CD14-positive monocyte (primary cell): Measurements from ENCODE around the gene ADTRP. TPM values are rescaled to one million over a fixed set of nuclear protein-coding genes. Genes with fewer than 3 reads are reported as not detected.
"Not testable (repeated sequence)": the region's sequence is repeated elsewhere in the genome, so short reads cannot be mapped to it uniquely, and the experiment has no call there.

Experiments used
- DNase-seq, 3 donors: peaks; one replicate each; pipeline ENCODE4 v3.0.0-alpha.2; 2011 to 2022
- H2AFZ ChIP-seq: 2 replicates; pipeline ENCODE4 v1.6.0; 2012; ENCODE audit warnings: mild to moderate bottlenecking, low read depth, low read length, inconsistent platforms; ENCODE audit not compliant: insufficient read depth, poor library complexity, severe bottlenecking
- H3K27ac ChIP-seq, 2 donors: 1 replicate in 1 of 2; 2 replicates in 1 of 2; pipeline ENCODE4 v1.5.1; 2012 to 2013; ENCODE audit warnings: low read length in 2 of 2, control low read depth in 1 of 2, inconsistent platforms in 1 of 2, low read depth in 1 of 2, mild to moderate bottlenecking in 1 of 2
- H3K27me3 ChIP-seq, 2 donors: one replicate each; pipeline versions ENCODE4 v1.6.0 to v1.6.1; 2011 to 2013; ENCODE audit warnings: low read length in 2 of 2; ENCODE audit not compliant: control insufficient read depth in 2 of 2, insufficient read depth in 2 of 2
- H3K36me3 ChIP-seq, 2 donors: replicated peaks in 1 of 2; 1 replicate in 1 of 2; 2 replicates in 1 of 2; pipeline versions ENCODE4 v1.5.1 to v1.6.1; 2012 to 2013; ENCODE audit warnings: low read length in 2 of 2, control low read depth in 1 of 2, inconsistent platforms in 1 of 2, mild to moderate bottlenecking in 1 of 2; ENCODE audit not compliant: insufficient read depth in 2 of 2, control insufficient read depth in 1 of 2
- H3K4me1 ChIP-seq, 2 donors: 1 replicate in 1 of 2; 2 replicates in 1 of 2; pipeline versions ENCODE4 v1.5.1 to v1.6.1; 2012 to 2013; ENCODE audit warnings: low read length in 2 of 2, control low read depth in 1 of 2, inconsistent platforms in 1 of 2, mild to moderate bottlenecking in 1 of 2, moderate library complexity in 1 of 2; ENCODE audit not compliant: insufficient read depth in 2 of 2, control insufficient read depth in 1 of 2
- H3K4me2 ChIP-seq: replicated peaks from 2 replicates; pipeline ENCODE3; 2012; ENCODE audit warnings: low read length, moderate library complexity, mild to moderate bottlenecking; ENCODE audit not compliant: poor library complexity, severe bottlenecking; ENCODE audit errors: extremely low read depth
- H3K4me3 ChIP-seq, 3 experiments: fragments of 200-600 bp in 1 of 3; sonication (generic) in 1 of 3; replicated peaks in 1 of 3; 1 replicate in 2 of 3; 2 replicates in 1 of 3; pipeline ENCODE4 v1.5.1; 2011 to 2013; ENCODE audit warnings: low read length in 3 of 3, mild to moderate bottlenecking in 3 of 3, control low read depth in 2 of 3, low read depth in 2 of 3, inconsistent platforms in 1 of 3, moderate library complexity in 1 of 3
- H3K79me2 ChIP-seq: 2 replicates; pipeline ENCODE4 v1.6.0; 2012; ENCODE audit warnings: mild to moderate bottlenecking, control low read depth, inconsistent platforms, low read length, moderate library complexity; ENCODE audit not compliant: insufficient read depth
- H3K9ac ChIP-seq: 2 replicates; pipeline ENCODE4 v1.6.0; 2017; ENCODE audit warnings: low read length, mild to moderate bottlenecking; ENCODE audit not compliant: insufficient read depth, poor library complexity, severe bottlenecking
- H3K9me3 ChIP-seq, 2 donors: replicated peaks in 1 of 2; 1 replicate in 1 of 2; 2 replicates in 1 of 2; pipeline versions ENCODE4 v1.5.1 to v1.6.1; 2012 to 2013; ENCODE audit warnings: low read length in 2 of 2, control low read depth in 1 of 2; ENCODE audit not compliant: control insufficient read depth in 1 of 2, insufficient read depth in 1 of 2
- H4K20me1 ChIP-seq: 2 replicates; pipeline ENCODE4 v1.6.0; 2012; ENCODE audit warnings: mild to moderate bottlenecking, low read length, control low read depth, moderate library complexity; ENCODE audit not compliant: insufficient read depth
- H3K27ac Mint-ChIP-seq, 7 donors: one replicate each; pipeline ENCODE4 v1.8.0; 2020; ENCODE audit warnings: mild to moderate bottlenecking in 7 of 7, mixed read lengths in 7 of 7, moderate library complexity in 6 of 7, inconsistent platforms in 2 of 7
- H3K27me3 Mint-ChIP-seq, 3 donors: one replicate each; pipeline ENCODE4 v1.8.0; 2021 to 2022; ENCODE audit warnings: low read depth in 3 of 3, mild to moderate bottlenecking in 3 of 3, mixed read lengths in 3 of 3, moderate library complexity in 3 of 3, inconsistent platforms in 1 of 3
- H3K36me3 Mint-ChIP-seq, 2 donors: one replicate each; pipeline ENCODE4 v1.8.0; 2020; ENCODE audit warnings: mixed read lengths in 2 of 2, inconsistent platforms in 1 of 2, mild to moderate bottlenecking in 1 of 2
- H3K4me1 Mint-ChIP-seq: one replicate; pipeline ENCODE4 v1.8.0; 2020; ENCODE audit warnings: mild to moderate bottlenecking, mixed read lengths
- H3K4me3 Mint-ChIP-seq, 2 donors: one replicate each; pipeline ENCODE4 v1.8.0; 2020; ENCODE audit warnings: mild to moderate bottlenecking in 2 of 2, mixed read lengths in 2 of 2, moderate library complexity in 1 of 2
- H3K9me3 Mint-ChIP-seq, 7 donors: one replicate each; pipeline ENCODE4 v1.8.0; 2020 to 2022; ENCODE audit warnings: mixed read lengths in 7 of 7, mild to moderate bottlenecking in 6 of 7, moderate library complexity in 6 of 7, inconsistent platforms in 2 of 7
- WGBS: methylation state at CpG from one replicate; pipeline ENCODE4 v1.1.5; 2013; ENCODE audit warnings: missing lambda C conversion rate; ENCODE audit not compliant: insufficient coverage; 5-methylcytosine and 5-hydroxymethylcytosine counted together
- intact Hi-C, 2 donors: fragments of 100-400 bp; cut with micrococcal nuclease; formaldehyde crosslinking; loops; one replicate each; pipeline versions ENCODE4 v1.15.0 to v1.15.1; 2023
- polyA plus RNA-seq, 3 donors: library from polyadenylated mRNA; depleted of rRNA in 1 of 3; unstranded in 2 of 3; stranded (reverse) in 1 of 3; fragments of 300-500 nt in 2 of 3; fragments of >200 nt in 1 of 3; fragmentation: Illumina TruSeq in 2 of 3; gene quantifications; 1 replicate in 2 of 3; 2 replicates in 1 of 3; pipeline ENCODE4 v1.2.3, GENCODE V29; 2012 to 2021
- TF ChIP-seq, protein P1 (sequence below): fragments of 200-600 bp; IDR thresholded peaks from one replicate; pipeline ENCODE4 v1.8.0; 2022; ENCODE audit warnings: antibody characterized with exemption, mild to moderate bottlenecking

Gene ADTRP
- polyA plus RNA-seq, 3 donors: 0.04 to 0.20 TPM; not detected in 1

DNA sequence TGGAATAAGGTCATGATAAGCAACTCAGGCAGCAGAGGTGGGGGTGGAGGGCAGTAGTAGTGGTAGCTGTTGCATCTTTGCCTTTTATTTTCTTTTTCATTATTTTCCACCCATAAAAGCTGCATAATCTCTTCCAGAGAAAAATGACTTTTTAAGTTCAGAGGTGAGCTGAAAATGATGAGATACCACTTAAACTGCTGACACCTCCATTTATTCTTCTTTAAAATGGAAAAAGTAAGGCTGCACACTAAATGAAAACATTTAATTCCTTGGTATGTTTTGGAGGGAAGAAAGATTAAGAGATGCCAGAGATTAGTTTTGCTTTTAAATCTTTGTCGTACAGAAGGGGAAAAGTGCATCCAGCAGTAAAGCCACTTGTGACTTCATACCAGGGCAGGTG is 97.2 kb downstream of the ADTRP start:
- Histone ChIP-seq H4K20me1 (no peaks in the 10 kb centered on the region), H3K9ac (no peak overlapping the region), H3K4me1 (peaks cover 0 to 5% of the 10 kb centered on the region in 2 donors), H3K27me3 (no peaks in the 10 kb centered on the region), H3K4me3 (no peak overlapping the region), H3K79me2 (no peaks in the 10 kb centered on the region), H3K27ac (no peak overlapping the region), H3K4me2 (no peak overlapping the region), H3K9me3 (peaks cover 8 to 11% of the 10 kb centered on the region in 2 donors), H2AFZ (no peak overlapping the region), H3K36me3 (no peaks in the 10 kb centered on the region)
- Mint-ChIP-seq H3K27me3 (peaks cover 0 to 1% (median 0%) of the 10 kb centered on the region in 3 donors), H3K9me3 (peaks cover 2 to 23% (median 10%) of the 10 kb centered on the region in 7 donors), H3K36me3 (no peaks in the 10 kb centered on the region), H3K27ac (no peak overlapping the region), H3K4me1 (peaks cover 2% of the 10 kb centered on the region), H3K4me3 (no peak overlapping the region)
- DNase-seq: no peak
- TF ChIP-seq, protein P1, sequence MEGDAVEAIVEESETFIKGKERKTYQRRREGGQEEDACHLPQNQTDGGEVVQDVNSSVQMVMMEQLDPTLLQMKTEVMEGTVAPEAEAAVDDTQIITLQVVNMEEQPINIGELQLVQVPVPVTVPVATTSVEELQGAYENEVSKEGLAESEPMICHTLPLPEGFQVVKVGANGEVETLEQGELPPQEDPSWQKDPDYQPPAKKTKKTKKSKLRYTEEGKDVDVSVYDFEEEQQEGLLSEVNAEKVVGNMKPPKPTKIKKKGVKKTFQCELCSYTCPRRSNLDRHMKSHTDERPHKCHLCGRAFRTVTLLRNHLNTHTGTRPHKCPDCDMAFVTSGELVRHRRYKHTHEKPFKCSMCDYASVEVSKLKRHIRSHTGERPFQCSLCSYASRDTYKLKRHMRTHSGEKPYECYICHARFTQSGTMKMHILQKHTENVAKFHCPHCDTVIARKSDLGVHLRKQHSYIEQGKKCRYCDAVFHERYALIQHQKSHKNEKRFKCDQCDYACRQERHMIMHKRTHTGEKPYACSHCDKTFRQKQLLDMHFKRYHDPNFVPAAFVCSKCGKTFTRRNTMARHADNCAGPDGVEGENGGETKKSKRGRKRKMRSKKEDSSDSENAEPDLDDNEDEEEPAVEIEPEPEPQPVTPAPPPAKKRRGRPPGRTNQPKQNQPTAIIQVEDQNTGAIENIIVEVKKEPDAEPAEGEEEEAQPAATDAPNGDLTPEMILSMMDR: no peak
- 100% methylated on average over 1 of the region's 1 CpG for WGBS
- intact Hi-C loops: no loop called here

- H3K27me3 Mint-ChIP-seq, H3K27ac ChIP-seq, H3K9ac ChIP-seq, H3K4me3 ChIP-seq, H2AFZ ChIP-seq, H3K4me3 Mint-ChIP-seq, H3K36me3 Mint-ChIP-seq, intact Hi-C loops, H3K27me3 ChIP-seq, DNase-seq, H3K27ac Mint-ChIP-seq, H3K4me1 Mint-ChIP-seq, H4K20me1 ChIP-seq, H3K36me3 ChIP-seq, H3K79me2 ChIP-seq, H3K4me2 ChIP-seq, H3K4me1 ChIP-seq: not testable (repeated sequence)
- peaks cover 8 to 11% of the 10 kb centered on the region in 2 donors for H3K9me3 ChIP-seq
- H3K9me3 Mint-ChIP-seq: peaks cover 2 to 23% (median 10%) of the 10 kb centered on the region in 7 donors
- no CpG with 5 or more reads among the region's 7 CpGs for WGBS
Observed at GRCh38 chr6:11680479-11680878, 98.1 kb downstream of the ADTRP start.
